HFF-Myc (cell line): ENCODE data around the gene LSS.
"Not testable (repeated sequence)": the region's sequence is repeated elsewhere in the genome, so short reads cannot be mapped to it uniquely, and the experiment has no call there.

Experiments
- DNase-seq: peaks from one replicate; pipeline ENCODE4 v3.0.0-alpha.2; 2011; ENCODE audit warnings: low read depth; ENCODE audit errors: extremely low read depth
- H3K4me3 ChIP-seq: replicated peaks from 2 replicates; pipeline ENCODE4 v1.5.1; 2011; ENCODE audit warnings: low read depth, mild to moderate bottlenecking, control low read depth, low read length
- TF ChIP-seq, protein P1 (sequence below): IDR thresholded peaks from 2 replicates; pipeline ENCODE4 v1.5.1; 2012; ENCODE audit warnings: mild to moderate bottlenecking, low read depth, low read length, control low read depth; ENCODE audit errors: missing control alignments

LSS gene

DNA sequence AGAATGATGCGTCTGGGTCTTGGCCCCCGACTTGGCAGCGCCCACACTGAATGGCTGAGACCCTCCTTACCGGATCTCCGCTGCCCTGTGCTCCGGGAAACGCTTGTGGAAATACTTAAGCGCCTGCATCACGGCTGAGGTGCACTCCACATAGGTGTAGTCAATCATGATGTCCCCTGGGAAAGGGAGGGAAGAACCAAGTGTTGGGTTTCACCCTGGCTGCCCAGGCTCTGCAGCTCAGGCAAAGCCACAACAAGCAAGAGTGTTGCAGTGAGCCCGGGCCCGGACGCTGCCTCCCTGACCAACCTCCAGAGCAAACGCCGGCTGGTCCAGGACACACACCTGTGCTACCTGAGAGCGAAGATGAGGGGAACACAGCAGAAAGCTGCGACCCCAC, 22.8 kb downstream of the LSS start:
- DNase-seq, result no peak
- TF ChIP-seq, protein P1, sequence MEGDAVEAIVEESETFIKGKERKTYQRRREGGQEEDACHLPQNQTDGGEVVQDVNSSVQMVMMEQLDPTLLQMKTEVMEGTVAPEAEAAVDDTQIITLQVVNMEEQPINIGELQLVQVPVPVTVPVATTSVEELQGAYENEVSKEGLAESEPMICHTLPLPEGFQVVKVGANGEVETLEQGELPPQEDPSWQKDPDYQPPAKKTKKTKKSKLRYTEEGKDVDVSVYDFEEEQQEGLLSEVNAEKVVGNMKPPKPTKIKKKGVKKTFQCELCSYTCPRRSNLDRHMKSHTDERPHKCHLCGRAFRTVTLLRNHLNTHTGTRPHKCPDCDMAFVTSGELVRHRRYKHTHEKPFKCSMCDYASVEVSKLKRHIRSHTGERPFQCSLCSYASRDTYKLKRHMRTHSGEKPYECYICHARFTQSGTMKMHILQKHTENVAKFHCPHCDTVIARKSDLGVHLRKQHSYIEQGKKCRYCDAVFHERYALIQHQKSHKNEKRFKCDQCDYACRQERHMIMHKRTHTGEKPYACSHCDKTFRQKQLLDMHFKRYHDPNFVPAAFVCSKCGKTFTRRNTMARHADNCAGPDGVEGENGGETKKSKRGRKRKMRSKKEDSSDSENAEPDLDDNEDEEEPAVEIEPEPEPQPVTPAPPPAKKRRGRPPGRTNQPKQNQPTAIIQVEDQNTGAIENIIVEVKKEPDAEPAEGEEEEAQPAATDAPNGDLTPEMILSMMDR, result no peak
- no peak overlapping the region for H3K4me3 ChIP-seq

DNA sequence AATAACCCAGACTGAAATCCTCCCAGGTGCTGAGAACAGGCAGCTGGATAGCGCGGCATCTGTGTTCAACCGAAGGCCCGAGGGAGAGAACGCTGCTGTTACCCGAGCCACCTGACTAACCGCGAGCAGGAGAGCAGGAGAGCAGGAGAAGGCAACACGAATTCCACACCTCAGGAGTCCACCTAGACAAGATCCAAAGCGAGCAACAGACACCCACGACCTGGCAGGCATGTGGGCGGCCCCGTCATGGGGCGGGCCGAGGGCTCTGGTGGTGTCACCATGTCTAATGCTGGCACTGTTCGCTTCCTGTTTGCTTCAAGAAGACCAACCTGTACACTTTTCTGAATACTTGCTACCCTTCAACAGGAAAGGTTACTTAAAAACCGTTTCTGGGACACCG, 23.4 kb downstream of the LSS start:
- DNase-seq, result no peak
- TF ChIP-seq, protein P1, result no peak
- no peak overlapping the region for H3K4me3 ChIP-seq

DNA sequence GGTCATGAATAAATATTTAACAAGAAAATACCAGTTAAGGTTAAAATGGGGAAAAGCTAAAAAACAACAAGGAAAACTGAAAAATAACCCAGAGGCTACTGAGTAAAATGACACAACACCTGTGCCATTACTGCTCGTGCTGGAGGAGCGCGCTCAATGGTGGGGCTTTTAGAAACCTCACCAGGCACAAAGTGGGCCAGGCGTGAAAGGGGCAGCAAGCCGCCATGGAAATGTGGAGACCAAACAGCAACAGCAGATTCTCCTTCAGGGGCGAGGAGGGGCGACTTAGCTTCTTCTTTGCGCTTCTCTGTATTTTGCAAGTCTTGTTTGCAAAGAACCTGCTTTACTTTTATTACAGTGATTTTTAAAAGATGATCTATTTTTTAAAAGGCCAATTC, 25.4 kb downstream of the LSS start:
- TF ChIP-seq, protein P1, result no peak
- H3K4me3 ChIP-seq, result no peak overlapping the region
- DNase-seq, result no peak

DNA sequence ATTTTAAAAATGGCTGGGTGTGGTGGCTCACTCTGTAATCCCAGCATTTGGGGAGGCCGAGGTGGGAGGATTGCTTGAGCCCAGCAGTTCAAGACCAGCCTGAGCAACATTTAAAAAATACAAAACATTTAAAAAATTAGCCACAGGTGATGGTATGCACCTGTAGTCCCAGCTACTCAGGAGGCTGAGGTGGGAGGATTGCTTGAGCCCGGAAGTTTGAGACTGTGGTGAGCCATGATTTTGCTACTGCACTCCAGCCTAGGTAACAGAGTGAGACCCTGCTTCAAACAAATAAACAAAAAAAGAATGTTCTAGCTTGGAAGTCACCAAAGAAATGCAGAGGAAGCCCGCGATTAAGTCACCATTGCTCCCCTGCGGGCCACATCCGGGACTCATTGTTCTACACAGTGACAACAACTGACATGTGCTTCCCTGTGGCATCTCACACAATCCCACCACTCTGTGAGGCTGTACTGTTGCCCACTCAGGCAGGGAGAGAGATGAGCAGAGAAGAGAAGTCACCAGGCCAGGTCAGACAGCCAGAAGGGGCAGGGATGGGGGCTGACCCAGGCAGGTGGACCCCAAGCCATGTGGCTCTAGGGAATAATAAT, 25.9 kb downstream of the LSS start:
- DNase-seq, result no peak
- no peak overlapping the region for H3K4me3 ChIP-seq
- TF ChIP-seq, protein P1, result no peak

DNA sequence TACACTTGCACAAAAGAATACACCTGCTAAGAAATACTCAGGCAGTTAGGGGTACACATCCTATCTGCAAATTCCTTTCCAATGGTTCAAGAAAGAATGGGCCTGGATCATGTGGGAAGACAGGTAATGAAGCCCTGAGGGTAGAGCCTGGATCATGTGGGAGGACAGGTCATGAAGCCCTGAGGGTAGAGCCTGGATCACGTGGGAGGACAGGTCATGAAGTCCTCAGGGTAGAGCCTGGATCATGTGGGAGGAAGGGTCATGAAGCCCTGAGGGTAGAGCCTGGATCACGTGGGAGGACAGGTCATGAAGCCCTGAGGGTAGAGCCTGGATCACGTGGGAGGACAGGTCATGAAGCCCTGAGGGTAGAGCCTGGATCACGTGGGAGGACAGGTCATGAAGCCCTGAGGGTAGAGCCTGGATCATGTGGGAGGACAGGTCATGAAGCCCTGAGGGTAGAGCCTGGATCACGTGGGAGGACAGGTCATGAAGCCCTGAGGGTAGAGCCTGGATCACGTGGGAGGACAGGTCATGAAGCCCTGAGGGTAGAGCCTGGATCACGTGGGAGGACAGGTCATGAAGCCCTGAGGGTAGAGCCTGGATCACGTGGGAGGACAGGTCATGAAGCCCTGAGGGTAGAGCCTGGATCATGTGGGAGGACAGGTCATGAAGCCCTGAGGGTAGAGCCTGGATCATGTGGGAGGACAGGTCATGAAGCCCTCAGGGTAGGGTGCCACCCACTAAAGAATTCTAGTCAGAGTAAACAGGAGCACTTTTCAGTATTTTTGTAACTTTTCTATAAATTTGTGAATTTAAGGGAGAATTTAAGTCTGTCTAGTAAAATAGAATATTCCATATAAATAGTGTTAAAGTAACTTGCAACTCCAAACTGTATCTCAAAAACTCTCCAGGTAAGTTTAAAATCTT, 27.4 kb downstream of the LSS start:
- not testable (repeated sequence) for H3K4me3 ChIP-seq, DNase-seq

DNA sequence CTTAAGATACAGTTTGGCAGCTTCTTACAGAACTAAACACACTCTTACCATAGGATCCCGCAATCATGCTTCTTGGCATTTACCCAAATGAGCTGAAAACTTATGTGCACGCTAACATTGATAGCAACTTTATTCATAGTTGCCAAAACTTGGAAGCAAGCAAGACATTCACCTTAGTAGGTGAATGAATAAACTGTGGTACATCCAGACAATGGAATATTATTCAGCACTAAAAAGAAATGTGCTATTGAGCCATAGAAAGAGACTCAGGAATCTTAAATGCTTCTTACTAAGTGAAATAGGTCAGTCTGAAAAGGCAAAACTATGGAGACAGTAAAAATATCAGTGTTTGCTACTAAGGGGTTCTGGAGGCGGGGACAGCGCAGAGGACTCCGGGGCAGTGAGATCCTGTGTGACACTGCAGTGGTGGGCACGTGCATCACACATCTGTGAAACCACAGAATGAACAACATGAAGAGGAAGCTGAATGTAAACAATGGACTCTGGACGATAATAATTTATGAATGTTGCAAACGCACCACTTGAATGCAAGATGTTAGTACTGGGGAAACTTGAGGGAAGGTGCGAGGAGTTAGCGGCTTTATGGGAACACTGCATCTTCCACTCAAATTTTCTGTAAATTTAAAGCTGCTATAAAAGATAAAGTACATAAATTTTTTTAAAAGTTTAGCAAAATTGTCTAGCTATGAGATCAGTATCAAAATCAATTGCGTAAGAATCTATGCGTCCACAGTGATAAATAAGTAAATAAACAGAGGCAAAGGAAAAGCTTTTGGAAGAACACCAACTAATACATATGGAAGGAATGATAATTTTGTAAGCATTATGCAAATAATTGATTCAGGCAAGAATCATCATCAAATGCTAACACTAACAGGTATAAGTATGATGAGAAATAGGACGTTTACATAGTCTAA, 28.9 kb downstream of the LSS start:
- H3K4me3 ChIP-seq, result no peak overlapping the region
- no peak for DNase-seq
- TF ChIP-seq, protein P1, result no peak
